ENCODE measurements around the gene FCMR.

FCMR gene

GRCh38 chr1:206949641-206950040 is 27.9 kb upstream of the FCMR start:
- no peak for TF ChIP-seq CTCF (conservative IDR thresholded peaks at IDR 0.05; ENCODE audit: low read length)
- no peak for DNase-seq (ENCODE audit: low read depth)
- H3K4me3 ChIP-seq (ENCODE audit: low read length), result no peak overlapping the region

- no peak for DNase-seq (ENCODE audit: low read depth)
- TF ChIP-seq CTCF (conservative IDR thresholded peaks at IDR 0.05; ENCODE audit: low read length), result no peak
- H3K4me3 ChIP-seq (ENCODE audit: low read length), result no peak overlapping the region
Measured at GRCh38 chr1:206949208-206949607, 27.5 kb upstream of the FCMR start.

GRCh38 chr1:206947255-206947654 is 25.5 kb upstream of the FCMR start:
- H3K4me3 ChIP-seq (ENCODE audit: low read length), result no peak overlapping the region
- DNase-seq (ENCODE audit: low read depth), result no peak
- TF ChIP-seq CTCF (conservative IDR thresholded peaks at IDR 0.05; ENCODE audit: low read length), result no peak

GRCh38 chr1:206946261-206946660 is 24.5 kb upstream of the FCMR start, which contains the start of gene PIGR:
Gene PIGR, minus strand, starts transcription at chr1:206946466. Its CDS starts 5,935 bp downstream, at chr1:206940531.
- TF ChIP-seq CTCF (conservative IDR thresholded peaks at IDR 0.05; ENCODE audit: low read length), result no peak
- no peak within 1 kb of the TSS for H3K4me3 ChIP-seq (ENCODE audit: low read length)
- no peak for DNase-seq (ENCODE audit: low read depth)

- no peak for DNase-seq (ENCODE audit: low read depth)
- TF ChIP-seq CTCF (conservative IDR thresholded peaks at IDR 0.05; ENCODE audit: low read length), result no peak
- no peak overlapping the region for H3K4me3 ChIP-seq (ENCODE audit: low read length)
Measured at GRCh38 chr1:206945779-206946178, 24.0 kb upstream of the FCMR start.

- no peak for TF ChIP-seq CTCF (conservative IDR thresholded peaks at IDR 0.05; ENCODE audit: low read length)
- no peak overlapping the region for H3K4me3 ChIP-seq (ENCODE audit: low read length)
- no peak for DNase-seq (ENCODE audit: low read depth)
Measured at GRCh38 chr1:206944703-206945102, 23.0 kb upstream of the FCMR start.

- no peak overlapping the region for H3K4me3 ChIP-seq (ENCODE audit: low read length)
- DNase-seq (ENCODE audit: low read depth), result no peak
- no peak for TF ChIP-seq CTCF (conservative IDR thresholded peaks at IDR 0.05; ENCODE audit: low read length)
Measured at GRCh38 chr1:206941766-206942418, 20.2 kb upstream of the FCMR start.
